Gastrocnemius medialis (tissue), 4 donors: ENCODE results near the gene DIO3.

Experiments
- CTCF ChIP-seq, 5 experiments: fragments of 450-650 bp in 3 of 5; fragments of 200-600 bp in 2 of 5; sonication (generic) in 2 of 5; IDR thresholded peaks in 4 of 5; conservative IDR thresholded peaks in 1 of 5; 1 replicate in 4 of 5; 2 replicates in 1 of 5; pipeline ENCODE4 v1.5.1; 2016 to 2019; ENCODE audit warnings: antibody characterized with exemption in 5 of 5, mild to moderate bottlenecking in 3 of 5, moderate library complexity in 3 of 5
- POLR2A ChIP-seq, 2 donors: fragments of 450-650 bp; IDR thresholded peaks; one replicate each; pipeline ENCODE4 v1.6.1; 2017; ENCODE audit warnings: antibody characterized with exemption in 2 of 2, mild to moderate bottlenecking in 2 of 2, moderate library complexity in 2 of 2

GRCh38 chr14:101549154-101549553 lies 12.1 kb upstream of the DIO3 start:
- TF ChIP-seq CTCF (IDR thresholded peaks at IDR 0.05 in 4 of 5, conservative IDR thresholded peaks at IDR 0.05 in 1 of 5) (no peak), POLR2A (IDR thresholded peaks at IDR 0.05) (no peak)
